ENCODE results near the gene PCIF1.

Gene PCIF1

DNA sequence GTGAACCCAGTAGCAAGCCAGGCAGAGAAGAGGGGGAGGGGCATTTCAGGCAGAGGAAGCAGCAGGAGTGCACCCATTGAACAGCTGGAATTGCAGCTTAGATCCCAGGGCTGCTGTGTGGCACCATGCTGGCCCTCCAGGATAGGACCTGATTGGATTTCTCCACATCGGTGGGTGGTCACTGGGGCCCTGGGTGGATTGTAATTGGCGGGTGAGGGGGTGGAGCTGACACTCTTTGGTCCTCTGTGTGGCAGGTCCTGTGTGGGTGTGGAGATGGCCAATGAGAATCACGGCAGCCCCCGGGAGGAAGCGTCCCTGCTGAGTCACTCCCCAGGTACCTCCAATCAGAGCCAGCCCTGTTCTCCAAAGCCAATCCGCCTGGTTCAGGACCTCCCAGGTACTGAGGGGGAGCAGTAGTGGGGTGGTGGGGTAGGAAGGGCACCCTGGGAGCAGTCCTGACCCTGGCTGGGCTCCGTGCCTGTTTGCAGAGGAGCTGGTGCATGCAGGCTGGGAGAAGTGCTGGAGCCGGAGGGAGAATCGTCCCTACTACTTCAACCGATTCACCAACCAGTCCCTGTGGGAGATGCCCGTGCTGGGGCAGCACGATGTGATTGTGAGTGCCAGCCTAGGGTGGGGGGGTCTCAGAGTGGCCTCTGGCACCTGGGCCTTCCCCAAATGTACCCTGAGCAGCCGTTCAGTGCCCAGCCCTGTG lies 4.4 kb downstream of the PCIF1 start:
- no peak overlapping the region for H3K4me3 ChIP-seq (ENCODE audit: low read depth, low read length)
- TF ChIP-seq, protein P1, sequence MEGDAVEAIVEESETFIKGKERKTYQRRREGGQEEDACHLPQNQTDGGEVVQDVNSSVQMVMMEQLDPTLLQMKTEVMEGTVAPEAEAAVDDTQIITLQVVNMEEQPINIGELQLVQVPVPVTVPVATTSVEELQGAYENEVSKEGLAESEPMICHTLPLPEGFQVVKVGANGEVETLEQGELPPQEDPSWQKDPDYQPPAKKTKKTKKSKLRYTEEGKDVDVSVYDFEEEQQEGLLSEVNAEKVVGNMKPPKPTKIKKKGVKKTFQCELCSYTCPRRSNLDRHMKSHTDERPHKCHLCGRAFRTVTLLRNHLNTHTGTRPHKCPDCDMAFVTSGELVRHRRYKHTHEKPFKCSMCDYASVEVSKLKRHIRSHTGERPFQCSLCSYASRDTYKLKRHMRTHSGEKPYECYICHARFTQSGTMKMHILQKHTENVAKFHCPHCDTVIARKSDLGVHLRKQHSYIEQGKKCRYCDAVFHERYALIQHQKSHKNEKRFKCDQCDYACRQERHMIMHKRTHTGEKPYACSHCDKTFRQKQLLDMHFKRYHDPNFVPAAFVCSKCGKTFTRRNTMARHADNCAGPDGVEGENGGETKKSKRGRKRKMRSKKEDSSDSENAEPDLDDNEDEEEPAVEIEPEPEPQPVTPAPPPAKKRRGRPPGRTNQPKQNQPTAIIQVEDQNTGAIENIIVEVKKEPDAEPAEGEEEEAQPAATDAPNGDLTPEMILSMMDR (IDR thresholded peaks at IDR 0.05; ENCODE audit: control insufficient read depth, extremely low read depth, insufficient read depth) = no peak
- no peak for DNase-seq (ENCODE audit: low read depth)

DNA sequence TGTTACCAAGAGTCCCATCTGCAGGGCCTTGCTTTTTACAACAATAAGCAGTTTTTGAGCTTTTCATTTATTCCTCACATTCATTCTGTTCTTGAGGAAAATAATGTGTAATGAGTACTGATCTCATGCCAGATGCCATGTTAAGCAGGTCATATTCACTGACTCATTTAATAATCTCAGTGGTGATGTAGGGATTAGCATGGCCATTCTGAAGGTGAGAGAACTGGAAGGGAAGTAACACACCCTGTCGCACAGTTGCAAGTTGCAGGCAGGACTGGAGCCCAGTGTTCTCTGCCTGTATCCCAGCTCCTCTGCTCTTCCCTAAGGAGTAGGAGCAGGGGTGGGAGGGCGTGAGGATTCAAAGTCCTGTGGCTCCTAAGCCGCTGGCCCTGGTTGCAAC lies 5.6 kb downstream of the PCIF1 start:
- TF ChIP-seq, protein P1 (IDR thresholded peaks at IDR 0.05; ENCODE audit: control insufficient read depth, extremely low read depth, insufficient read depth) = no peak
- no peak for DNase-seq (ENCODE audit: low read depth)

DNA sequence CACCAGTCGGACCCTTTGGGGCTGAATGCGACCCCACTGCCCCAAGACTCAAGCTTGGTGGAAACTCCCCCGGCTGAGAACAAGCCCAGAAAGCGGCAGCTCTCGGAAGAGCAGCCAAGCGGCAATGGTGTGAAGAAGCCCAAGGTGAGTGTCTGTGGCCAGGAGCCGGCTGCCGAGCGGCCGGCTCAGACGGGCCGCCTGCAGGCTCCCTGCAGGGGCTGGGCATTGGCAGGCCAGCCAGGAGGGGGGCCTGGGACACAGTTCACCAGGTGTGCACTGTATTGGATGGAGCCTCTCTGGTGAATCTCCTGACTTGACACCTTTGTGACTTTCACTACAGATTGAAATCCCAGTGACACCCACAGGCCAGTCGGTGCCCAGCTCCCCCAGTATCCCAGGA lies 6.0 kb downstream of the PCIF1 start:
- TF ChIP-seq, protein P1 (IDR thresholded peaks at IDR 0.05; ENCODE audit: control insufficient read depth, extremely low read depth, insufficient read depth) = no peak
- no peak overlapping the region for H3K4me3 ChIP-seq (ENCODE audit: low read depth, low read length)
- DNase-seq (ENCODE audit: low read depth) = no peak

More for the DNA sequence above, 5.6 kb downstream of the PCIF1 start:
- H3K4me3 ChIP-seq (ENCODE audit: low read depth, low read length) = no peak overlapping the region

DNA sequence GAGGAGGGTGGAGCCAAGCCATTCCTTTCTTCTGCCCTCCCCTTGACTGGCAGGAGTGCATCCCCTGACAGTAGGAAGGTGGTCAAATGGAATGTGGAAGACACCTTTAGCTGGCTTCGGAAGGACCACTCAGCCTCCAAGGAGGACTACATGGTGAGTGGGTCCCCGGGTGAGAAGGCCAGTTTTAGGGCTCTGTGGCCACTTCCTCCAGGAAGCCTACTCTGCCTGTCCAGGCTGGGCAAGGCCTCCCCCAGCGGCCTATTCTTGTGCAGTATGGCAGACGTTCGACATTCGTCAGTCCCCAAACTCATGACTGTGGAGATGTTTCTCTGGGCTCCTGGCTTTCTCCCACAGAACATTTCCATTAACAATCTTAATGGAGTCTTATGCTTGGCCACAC lies 9.1 kb downstream of the PCIF1 start:
- TF ChIP-seq, protein P1 (IDR thresholded peaks at IDR 0.05; ENCODE audit: control insufficient read depth, extremely low read depth, insufficient read depth) = no peak
- no peak for DNase-seq (ENCODE audit: low read depth)

DNA sequence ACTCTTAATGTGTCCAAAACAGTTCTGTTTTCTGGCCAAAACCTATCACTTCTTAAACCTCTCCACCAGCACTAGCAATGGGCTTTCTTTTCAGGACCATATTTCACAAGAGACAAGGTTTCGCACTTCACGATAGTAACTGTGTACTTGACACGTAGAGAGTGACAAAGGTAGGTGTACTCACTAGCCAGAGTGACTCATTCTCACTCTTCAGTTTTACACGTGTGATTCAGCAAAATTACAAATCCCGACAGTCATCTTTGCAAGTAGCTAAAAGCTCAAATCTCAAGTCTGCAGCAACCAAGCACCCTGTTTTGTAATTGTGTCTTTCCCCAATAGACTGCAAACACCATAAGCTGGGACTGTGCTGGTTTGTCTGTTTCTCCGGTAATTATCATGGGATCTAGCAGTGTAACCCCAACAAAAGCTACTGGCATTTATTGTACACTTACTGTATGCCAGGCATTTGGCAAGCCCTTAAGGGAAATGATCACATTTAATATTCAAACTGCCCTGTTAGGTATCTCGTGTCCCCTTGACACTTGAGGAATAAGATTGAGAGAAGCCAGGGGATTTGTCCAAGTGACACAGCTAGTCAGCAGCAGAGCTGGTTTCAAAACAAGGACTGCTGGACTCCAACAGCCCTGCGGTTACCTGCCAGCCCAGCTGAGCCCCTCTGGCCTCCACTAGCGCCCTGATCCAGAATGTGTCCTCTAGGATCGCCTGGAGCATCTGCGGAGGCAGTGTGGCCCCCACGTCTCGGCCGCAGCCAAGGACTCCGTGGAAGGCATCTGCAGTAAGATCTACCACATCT lies 9.9 kb downstream of the PCIF1 start:
- TF ChIP-seq, protein P1 (IDR thresholded peaks at IDR 0.05; ENCODE audit: control insufficient read depth, extremely low read depth, insufficient read depth) = no peak
- DNase-seq (ENCODE audit: low read depth) = no peak
- no peak overlapping the region for H3K4me3 ChIP-seq (ENCODE audit: low read depth, low read length)

More for the DNA sequence above, 9.1 kb downstream of the PCIF1 start:
- H3K4me3 ChIP-seq (ENCODE audit: low read depth, low read length) = no peak overlapping the region

DNA sequence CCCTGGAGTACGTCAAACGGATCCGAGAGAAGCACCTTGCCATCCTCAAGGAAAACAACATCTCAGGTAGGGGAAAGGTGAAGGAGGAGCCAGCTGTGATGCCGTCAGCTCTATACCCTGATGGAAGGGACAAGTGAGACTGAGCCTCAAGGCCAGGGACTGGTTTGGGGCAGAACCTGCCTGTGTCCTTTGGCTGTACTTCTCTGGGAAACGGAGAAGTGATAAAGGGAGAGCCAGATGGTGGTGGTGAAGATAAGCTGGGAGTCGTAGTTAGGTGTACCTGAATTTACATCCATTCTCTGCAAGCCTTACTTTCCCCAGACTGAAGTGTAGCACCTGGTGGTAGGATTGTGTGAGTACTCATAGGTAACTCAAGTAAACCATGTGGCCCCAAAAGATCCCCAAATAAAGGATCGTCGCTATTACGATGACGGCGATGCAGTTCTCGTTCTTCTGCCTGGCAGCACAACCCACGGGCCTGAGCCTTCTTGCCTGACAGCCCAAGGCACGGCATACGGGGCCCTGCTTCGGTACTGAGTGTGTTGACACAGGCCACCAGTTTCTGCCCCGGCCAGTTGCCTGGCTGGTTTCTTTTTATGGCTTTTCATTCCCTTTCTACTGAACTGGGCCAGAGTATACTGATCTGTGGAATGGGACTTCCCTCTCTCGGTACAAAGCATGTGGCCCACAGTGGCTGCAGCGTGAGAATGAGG lies 10.6 kb downstream of the PCIF1 start:
- DNase-seq (ENCODE audit: low read depth) = no peak
- TF ChIP-seq, protein P1 (IDR thresholded peaks at IDR 0.05; ENCODE audit: control insufficient read depth, extremely low read depth, insufficient read depth) = no peak
- no peak overlapping the region for H3K4me3 ChIP-seq (ENCODE audit: low read depth, low read length)
